K562 (cell line): Measurements from ENCODE around the gene CKAP5. TPM values are rescaled to one million over a fixed set of nuclear protein-coding genes. Genes with fewer than 3 reads are reported as not detected.
A peak's percentile ranks its signal among the peaks of the same experiment; 100 is the strongest.

Source experiments
- ATAC-seq: fragments of 200-7000 bp; cut with Tn5 transposase; 3 replicates; pipeline ENCODE4 v1.9.1; 2020; ENCODE audit warnings: moderate library complexity
- Bru-seq: library from RNA; stranded (reverse); fragments of 400-500 nt; gene quantifications from one replicate; lab custom pipeline; 2021; lab: Mats Ljungman, UMichigan
- BruChase-seq, 2 experiments: library from RNA; stranded (reverse); fragments of 400-500 nt; gene quantifications; one replicate each; lab custom pipeline; 2021; lab: Mats Ljungman, UMichigan
- BruUV-seq: library from RNA; stranded (reverse); fragments of 400-500 nt; replicated peaks from 2 replicates; lab custom pipeline; 2021; lab: Mats Ljungman, UMichigan
- CTCF ChIA-PET: fragments of 300-600 bp; formaldehyde crosslinking; extraction: SDS; loops from one replicate; lab custom pipeline; 2021; ENCODE audit warnings: low intra/inter-chr PET ratio; lab: Yijun Ruan, JAX
- POLR2A ChIA-PET: fragments of 300-600, 350-650 bp; sonication (Branson Sonifier 250); formaldehyde crosslinking; extraction: SDS; loops from one replicate; lab custom pipeline; 2021; ENCODE audit warnings: antibody characterized with exemption, inconsistent platforms; lab: Yijun Ruan, JAX
- DNase-seq, 4 experiments: peaks; one replicate each; pipeline versions ENCODE4 v3.0.0 to v3.0.0-alpha.2; 2011 to 2018; ENCODE audit warnings: low spot score in 3 of 4, mixed read lengths in 3 of 4; ENCODE audit errors: extremely low read depth in 1 of 4
- FAIRE-seq: peaks from 2 replicates; lab custom pipeline; 2011; peaks lifted over from hg19 to GRCh38; lab: Jason Lieb, UNC
- H2AFZ ChIP-seq: 2 replicates; pipeline ENCODE4 v1.6.0; 2011; ENCODE audit warnings: low read depth, low read length, control low read depth, inconsistent platforms
- H3K27ac ChIP-seq: fragments of 200-600 bp; 3 replicates; pipeline ENCODE4 v1.8.0; 2011; ENCODE audit warnings: low read depth, mild to moderate bottlenecking, control low read depth, inconsistent platforms, low read length, moderate library complexity, mixed read lengths; ENCODE audit errors: extremely low read depth
- H3K27me3 ChIP-seq, 2 experiments: fragments of 300-600 bp in 1 of 2; 2 replicates in 1 of 2; 3 replicates in 1 of 2; pipeline versions ENCODE4 v1.6.0 to v1.8.0; 2011; ENCODE audit warnings: inconsistent platforms in 2 of 2, low read length in 2 of 2, mild to moderate bottlenecking in 1 of 2, mixed read lengths in 1 of 2, moderate library complexity in 1 of 2; ENCODE audit not compliant: control insufficient read depth in 2 of 2, insufficient read depth in 2 of 2
- H3K36me3 ChIP-seq: fragments of 300-600 bp; 3 replicates; pipeline ENCODE4 v1.8.0; 2011; ENCODE audit warnings: mild to moderate bottlenecking, low read length, inconsistent platforms; ENCODE audit not compliant: control insufficient read depth, insufficient read depth
- H3K4me1 ChIP-seq, 2 experiments: fragments of 200-600 bp in 1 of 2; replicated peaks in 1 of 2; 2 replicates in 1 of 2; 3 replicates in 1 of 2; pipeline versions ENCODE4 v1.5.1 to v1.8.0; 2011; ENCODE audit warnings: inconsistent platforms in 2 of 2, low read length in 2 of 2, mild to moderate bottlenecking in 1 of 2, mixed read lengths in 1 of 2, moderate library complexity in 1 of 2; ENCODE audit not compliant: control insufficient read depth in 2 of 2, insufficient read depth in 2 of 2
- H3K4me2 ChIP-seq: 2 replicates; pipeline ENCODE4 v1.6.1; 2011; ENCODE audit warnings: low read length, control low read depth, inconsistent platforms, mixed read lengths; ENCODE audit not compliant: insufficient read depth
- H3K4me3 ChIP-seq: fragments of 200-600 bp; sonication (generic), shearing (Covaris generic); 2 replicates; pipeline ENCODE4 v1.5.1; 2016; ENCODE audit warnings: control low read depth, inconsistent platforms
- H3K79me2 ChIP-seq: fragments of 200-600 bp; 3 replicates; pipeline ENCODE4 v1.8.0; 2011; ENCODE audit warnings: low read length, inconsistent platforms; ENCODE audit not compliant: control insufficient read depth, insufficient read depth
- H3K9ac ChIP-seq, 2 experiments: 2 replicates each; pipeline versions ENCODE4 v1.6.0 to v1.6.1; 2011; ENCODE audit warnings: low read depth in 2 of 2, low read length in 2 of 2, control low read depth in 1 of 2, inconsistent platforms in 1 of 2, mild to moderate bottlenecking in 1 of 2, mixed read lengths in 1 of 2; ENCODE audit not compliant: insufficient read depth in 1 of 2
- H3K9me1 ChIP-seq: one replicate; pipeline ENCODE4 v1.6.0; 2011; ENCODE audit warnings: inconsistent platforms, mild to moderate bottlenecking, low read length, moderate library complexity; ENCODE audit not compliant: control insufficient read depth, insufficient read depth
- H3K9me3 ChIP-seq: replicated peaks from 2 replicates; pipeline ENCODE4 v1.5.1; 2011; ENCODE audit warnings: low read depth, low read length, inconsistent platforms; ENCODE audit not compliant: control insufficient read depth, insufficient read depth
- H4K20me1 ChIP-seq: replicated peaks from 2 replicates; pipeline ENCODE4 v1.6.1; 2011; ENCODE audit warnings: low read length, inconsistent platforms, mixed read lengths; ENCODE audit not compliant: control insufficient read depth, insufficient read depth
- C11orf30 ChIP-seq: fragments of 450-650 bp; IDR thresholded peaks from 2 replicates; pipeline ENCODE4 v1.6.1; 2016; ENCODE audit warnings: low read depth, mild to moderate bottlenecking
- FOXP1 ChIP-seq: sonication (generic); formaldehyde crosslinking; IDR thresholded peaks from 2 replicates; pipeline ENCODE4 v1.8.0; 2022; ENCODE audit warnings: mild to moderate bottlenecking, missing genetic modification reagents
- HMGXB4 ChIP-seq: sonication (generic); formaldehyde crosslinking; IDR thresholded peaks from 2 replicates; pipeline ENCODE4 v1.8.1; 2023; ENCODE audit warnings: mild to moderate bottlenecking, missing genetic modification reagents
- NFIC ChIP-seq: fragments of 450-650 bp; IDR thresholded peaks from 2 replicates; pipeline ENCODE4 v1.6.1; 2017; ENCODE audit warnings: mild to moderate bottlenecking, inconsistent platforms
- POLR2AphosphoS5 ChIP-seq: IDR thresholded peaks from 2 replicates; pipeline ENCODE4 v1.6.1; 2011; ENCODE audit warnings: mild to moderate bottlenecking, low read depth, low read length, moderate library complexity; ENCODE audit not compliant: control insufficient read depth, insufficient read depth
- RAD21 ChIP-seq, 2 experiments: fragments of 250-450 bp in 1 of 2; fragments of 450-650 bp in 1 of 2; sonication (Bioruptor Pico) in 1 of 2; formaldehyde crosslinking in 1 of 2; IDR thresholded peaks in 1 of 2; conservative IDR thresholded peaks in 1 of 2; 2 replicates each; pipeline versions ENCODE4 v1.4.0 to v1.8.0; 2020 to 2022; ENCODE audit warnings: mild to moderate bottlenecking in 2 of 2, moderate library complexity in 1 of 2
- RNF2 ChIP-seq: sonication (generic); IDR thresholded peaks from 2 replicates; pipeline ENCODE4 v1.6.1; 2016
- SIN3B ChIP-seq: fragments of 450-650 bp; IDR thresholded peaks from 2 replicates; pipeline ENCODE4 v1.6.1; 2017; ENCODE audit warnings: low read depth, mild to moderate bottlenecking, moderate library complexity
- SMAD3 ChIP-seq: fragments of 450-650 bp; formaldehyde crosslinking; conservative IDR thresholded peaks from 2 replicates; pipeline ENCODE4 v1.4.0; 2020; ENCODE audit warnings: mild to moderate bottlenecking
- SMAD4 ChIP-seq: fragments of 250-450 bp; sonication (Bioruptor Pico); conservative IDR thresholded peaks from 2 replicates; pipeline ENCODE4 v1.8.0; 2021; ENCODE audit warnings: inconsistent platforms, mild to moderate bottlenecking, moderate library complexity
- TBP ChIP-seq: optimal IDR thresholded peaks from 2 replicates; pipeline ENCODE3; 2011; ENCODE audit warnings: low read depth, low read length, improper control_type of control experiment
- TCF3 ChIP-seq: sonication (generic); formaldehyde crosslinking; IDR thresholded peaks from 2 replicates; pipeline ENCODE4 v1.4.0; 2020; ENCODE audit warnings: mild to moderate bottlenecking, missing genetic modification reagents
- ZFPM2 ChIP-seq: fragments of 250-450 bp; sonication (Bioruptor Pico); IDR thresholded peaks from 2 replicates; pipeline ENCODE4 v1.5.1; 2022; ENCODE audit warnings: mild to moderate bottlenecking
- ZKSCAN3 ChIP-seq: fragments of 250-450 bp; sonication (Bioruptor Pico); IDR thresholded peaks from 2 replicates; pipeline ENCODE4 v1.4.0; 2020
- WGBS: fragments of 100-300 bp; shearing (Covaris generic); methylation state at CpG from one replicate; pipeline ENCODE4 v1.1.6; 2016; ENCODE audit warnings: low coverage, mixed read lengths; ENCODE audit not compliant: insufficient coverage; ENCODE audit errors: missing lambda C conversion rate; 5-methylcytosine and 5-hydroxymethylcytosine counted together
- in situ Hi-C: fragments of 300-500 bp; cut with MboI; formaldehyde crosslinking; loops from 4 replicates; pipeline ENCODE4 v1.15.0; 2018; ENCODE audit warnings: inconsistent platforms, mixed read lengths
- intact Hi-C: fragments of 100-400 bp; cut with micrococcal nuclease; formaldehyde crosslinking; loops from 2 replicates; pipeline ENCODE4 v1.14.2; 2022
- long read RNA-seq, 3 experiments: library from polyadenylated mRNA in 2 of 3; library from RNA in 1 of 3; unstranded in 2 of 3; stranded (forward) in 1 of 3; transcript quantifications; one replicate each; pipeline ENCODE4 v2.0.0, GENCODE V29; 2019 to 2022
- polyA minus RNA-seq, 3 experiments: library from RNA; depleted of rRNA, polyadenylated mRNA; stranded (reverse); fragments of >200 nt; gene quantifications; 2 replicates each; pipeline ENCODE4 v1.2.3, GENCODE V29; 2011
- polyA plus RNA-seq, 8 experiments: library from polyadenylated mRNA; depleted of rRNA in 4 of 8; stranded (reverse) in 5 of 8; unstranded in 3 of 8; fragments of >200 nt; fragmentation: Nextera tagmentation in 2 of 8; fragmentation: Illumina TruSeq in 1 of 8; extraction: Ambion mirVana in 2 of 8; extraction: Trizol in 1 of 8; gene quantifications; 2 replicates each; pipeline versions ENCODE4 v1.2.1 to v1.2.3, GENCODE V29; 2011 to 2014; ENCODE audit warnings: inconsistent platforms in 1 of 8, missing spikeins in 1 of 8
- total RNA-seq, 7 experiments: library from RNA; depleted of rRNA in 6 of 7; stranded (reverse); fragments of >200 nt in 6 of 7; fragmentation: Illumina TruSeq in 2 of 7; extraction: Trizol in 2 of 7; gene quantifications; 2 replicates each; pipeline versions ENCODE4 v1.2.1 to v1.2.3, GENCODE V29; 2011 to 2021; ENCODE audit warnings: low replicate concordance in 1 of 7

Gene CKAP5
- 99.5 and 276 TPM in 2 replicates for total RNA-seq (2011; cell fraction: chromatin; rRNA removed; ENCODE audit: low replicate concordance)
- total RNA-seq (2011; cell fraction: nucleolus; rRNA removed), result 54.9 and 87.6 TPM in 2 replicates
- 124 and 137 TPM in 2 replicates for total RNA-seq (2011; cell fraction: nucleoplasm; rRNA removed)
- total RNA-seq (2014; rRNA removed), result 92.5 and 95.7 TPM in 2 replicates
- 139 and 196 TPM in 2 replicates for total RNA-seq (2014; rRNA removed; fragmentation: Illumina TruSeq; extraction: Trizol)
- 166 and 168 TPM in 2 replicates for total RNA-seq (2015; rRNA removed; fragmentation: Illumina TruSeq; extraction: Trizol)
- total RNA-seq (2021), result 171 and 180 TPM in 2 replicates
- 221 and 239 TPM in 2 replicates for polyA plus RNA-seq (2011; rRNA removed)
- 114 and 128 TPM in 2 replicates for polyA plus RNA-seq (2011; cell fraction: cytosol; rRNA removed)
- polyA plus RNA-seq (2011; cell fraction: nucleus; rRNA removed), result 160 and 231 TPM in 2 replicates
- polyA plus RNA-seq (2012), result 70.2 and 88.8 TPM in 2 replicates
- polyA plus RNA-seq (2014; fragmentation: Illumina TruSeq; extraction: Trizol), result 135 and 155 TPM in 2 replicates
- 10 to 100 TPM; 60.1 to 75.7 TPM for polyA plus RNA-seq (2014; fragmentation: Nextera tagmentation; extraction: Ambion mirVana)
- 105 and 116 TPM in 2 replicates for polyA plus RNA-seq (2014; rRNA removed)
- polyA minus RNA-seq (2011; rRNA and poly(A)+ RNA removed), result 387 and 418 TPM in 2 replicates
- 125 and 129 TPM in 2 replicates for polyA minus RNA-seq (2011; cell fraction: cytosol; rRNA and poly(A)+ RNA removed)
- polyA minus RNA-seq (2011; cell fraction: nucleus; rRNA and poly(A)+ RNA removed), result 52.5 and 135 TPM in 2 replicates
- percentile 89 among the genes with signal in this experiment for Bru-seq, nascent RNA
- BruChase-seq, experiment 1, labeled RNA remaining after a 2-hour chase, result percentile 92 among the genes with signal in this experiment
- percentile 94 among the genes with signal in this experiment for BruChase-seq, experiment 2, labeled RNA remaining after a 6-hour chase
- long read RNA-seq, experiment 1, full-length matches to known transcripts, result 40 of 281 reads
- long read RNA-seq, experiment 1, partial matches to known transcripts, result 142 of 281 reads
- long read RNA-seq, experiment 1, other reads (novel, unspliced or antisense), result 99 of 281 reads
- long read RNA-seq, experiment 2, full-length matches to known transcripts, result 11 of 106 reads
- long read RNA-seq, experiment 2, partial matches to known transcripts, result 62 of 106 reads
- long read RNA-seq, experiment 2, other reads (novel, unspliced or antisense), result 33 of 106 reads
- long read RNA-seq, experiment 3, partial matches to known transcripts, result 48 of 56 reads
- long read RNA-seq, experiment 3, other reads (novel, unspliced or antisense), result 8 of 56 reads

- Histone ChIP-seq H3K9me1 (no peaks in the 10 kb centered on the region), H3K4me2 (peak within 1 kb of the TSS; percentile 89), H3K36me3 (peaks cover 22% of the 10 kb centered on the region), H3K9me3 (no peaks in the 10 kb centered on the region; the same call in 1 of the 2 replicates), H4K20me1 (peaks cover 3% of the 10 kb centered on the region; the same call in 1 of the 2 replicates), H3K9ac (peak within 1 kb of the TSS; percentile 90 to 93), H3K4me1 (peaks cover 6 to 18% of the 10 kb centered on the region in 2 experiments; a peak in 3 of 5 replicates), H3K27me3 (no peaks in the 10 kb centered on the region), H3K79me2 (peaks cover 52% of the 10 kb centered on the region), H2AFZ (peak within 1 kb of the TSS; percentile 77), H3K27ac (peak within 1 kb of the TSS; percentile 93), H3K4me3 (peak within 1 kb of the TSS; percentile 76)
- intact Hi-C loops (loop anchor here (2.0 kb wide), 1 partner anchor 19 kb away; no protein-coding TSS in a partner anchor), in situ Hi-C loops (no loop called here)
- peak; percentile 94 to 99 (median 94) for DNase-seq
- BruUV-seq, result no TSS peak
- WGBS, result 1% methylated on average over 78 of the region's 83 CpGs
- CTCF ChIA-PET, result interaction anchor here (1.0 kb wide), 1 partner anchor 315 kb away, joined by 3 read pairs; no protein-coding TSS in a partner anchor
- POLR2A ChIA-PET, result interaction anchor here (0.6 to 2.1 kb wide), 10 partner anchors 9 to 302 kb away, joined by 3 to 11 read pairs (median 4); no protein-coding TSS in a partner anchor
- FAIRE-seq, result peak; percentile 60
- peak; percentile 95 for ATAC-seq
- TF ChIP-seq SIN3B (peak; percentile 80), ZKSCAN3 (CRISPR knock-in tag) (no peak), SMAD3 (no peak), RAD21 (CRISPR knock-in tag; conservative IDR thresholded peaks at IDR 0.05 in 1 of 2, IDR thresholded peaks at IDR 0.05 in 1 of 2) (no peak), POLR2AphosphoS5 (peak; percentile 84), FOXP1 (CRISPR knock-in tag) (peak; percentile 80; the same call in 1 of the 2 replicates), NFIC (peak; percentile 30), TBP (peak; percentile 81), HMGXB4 (CRISPR knock-in tag) (0 out of 2 replicates have a peak, but pooled peaks have one; percentile 23), SMAD4 (CRISPR knock-in tag) (peak; percentile 65; the same call in 1 of the 2 replicates), ZFPM2 (CRISPR knock-in tag) (0 out of 2 replicates have a peak, but pooled peaks have one; percentile 42), RNF2 (peak; percentile 74), C11orf30 (peak; percentile 69), TCF3 (CRISPR knock-in tag) (no peak)
Measured at GRCh38 chr11:46845740-46846509, at the start of gene CKAP5. Gene CKAP5, minus strand, starts transcription at chr11:46846280. Its CDS starts 25,049 bp downstream, at chr11:46821231.
